Fibroblast of upper back skin (primary cell): ENCODE results near the gene BCL11A.

Source experiments
- DNase-seq: peaks from one replicate; pipeline ENCODE4 v3.0.0-alpha.2; 2013

Gene BCL11A

GRCh38 chr2:60523963-60524362 lies 29.5 kb downstream of the BCL11A start:
- DNase-seq: no peak

GRCh38 chr2:60522462-60522861 lies 31.0 kb downstream of the BCL11A start:
- DNase-seq: no peak

- DNase-seq: no peak
Observed at GRCh38 chr2:60521626-60522025, 31.8 kb downstream of the BCL11A start.

GRCh38 chr2:60520917-60521539 lies 32.4 kb downstream of the BCL11A start:
- no peak for DNase-seq

GRCh38 chr2:60520151-60520876 lies 33.1 kb downstream of the BCL11A start:
- peak; percentile 64 for DNase-seq

- DNase-seq: peak; percentile 61
Observed at GRCh38 chr2:60519231-60519863, 34.1 kb downstream of the BCL11A start.

- DNase-seq: no peak
Observed at GRCh38 chr2:60518567-60518966, 34.9 kb downstream of the BCL11A start.

GRCh38 chr2:60517446-60517845 lies 36.0 kb downstream of the BCL11A start:
- peak; percentile 43 for DNase-seq

- DNase-seq: no peak
Observed at GRCh38 chr2:60516826-60517225, 36.6 kb downstream of the BCL11A start.

GRCh38 chr2:60516383-60516811 lies 37.1 kb downstream of the BCL11A start:
- DNase-seq: peak; percentile 95

- DNase-seq: peak; percentile 94
Observed at GRCh38 chr2:60515721-60516226, 37.7 kb downstream of the BCL11A start.

- DNase-seq: no peak
Observed at GRCh38 chr2:60513996-60514395, 39.5 kb downstream of the BCL11A start.

- DNase-seq: no peak
Observed at GRCh38 chr2:60513191-60513590, 40.3 kb downstream of the BCL11A start.

- DNase-seq: no peak
Observed at GRCh38 chr2:60512641-60513040, 40.8 kb downstream of the BCL11A start.

GRCh38 chr2:60512062-60512622 lies 41.3 kb downstream of the BCL11A start:
- DNase-seq: no peak

GRCh38 chr2:60510713-60511112 lies 42.7 kb downstream of the BCL11A start:
- no peak for DNase-seq

GRCh38 chr2:60509066-60509465 lies 44.4 kb downstream of the BCL11A start:
- no peak for DNase-seq

- DNase-seq: no peak
Observed at GRCh38 chr2:60508339-60508917, 45.0 kb downstream of the BCL11A start.

- no peak for DNase-seq
Observed at GRCh38 chr2:60507211-60507965, 46.1 kb downstream of the BCL11A start.

GRCh38 chr2:60505880-60506260 lies 47.6 kb downstream of the BCL11A start:
- DNase-seq: no peak

GRCh38 chr2:60505240-60505879 lies 48.1 kb downstream of the BCL11A start:
- no peak for DNase-seq

GRCh38 chr2:60504049-60504448 lies 49.4 kb downstream of the BCL11A start:
- no peak for DNase-seq
